ENCODE results near the gene ASAP2. TPM values are rescaled to one million over a fixed set of nuclear protein-coding genes. Genes with fewer than 3 reads are reported as not detected.

Gene ASAP2
- total RNA-seq, 2 donors from 2014 or later, result 63.8 to 71.0 TPM

- intact Hi-C loops (cut with DNase I, micrococcal nuclease), result no loop called here
- DNase-seq (no peak), ATAC-seq (no peak)
These were observed 120.4 kb downstream of the ASAP2 start for GRCh38 chr2:9326975-9327374.

- ATAC-seq (peak; percentile 25), DNase-seq (no peak)
- intact Hi-C loops (cut with DNase I, micrococcal nuclease), result no loop called here
These were observed 121.3 kb downstream of the ASAP2 start for GRCh38 chr2:9327873-9328352.

- DNase-seq, result no peak
- intact Hi-C loops (cut with DNase I, micrococcal nuclease), result no loop called here
- ATAC-seq, result no peak
These were observed 122.3 kb downstream of the ASAP2 start for GRCh38 chr2:9328931-9329330.

GRCh38 chr2:9329497-9329896 is 122.9 kb downstream of the ASAP2 start:
- ATAC-seq (peak; percentile 82), DNase-seq (peak; percentile 75 to 76)
- intact Hi-C loops (cut with DNase I, micrococcal nuclease), result no loop called here

GRCh38 chr2:9330612-9331270 is 124.1 kb downstream of the ASAP2 start:
- intact Hi-C loops (cut with DNase I, micrococcal nuclease), result no loop called here
- DNase-seq (no peak), ATAC-seq (no peak)

- ATAC-seq (no peak), DNase-seq (no peak)
- intact Hi-C loops (cut with DNase I, micrococcal nuclease), result loop anchor here in 1 of 2 donors (2.0 kb wide), 1 partner anchor 189 kb away; no protein-coding TSS in a partner anchor
These were observed 125.1 kb downstream of the ASAP2 start for GRCh38 chr2:9331704-9332103.

GRCh38 chr2:9332136-9332852 is 125.7 kb downstream of the ASAP2 start:
- intact Hi-C loops (cut with DNase I, micrococcal nuclease), result loop anchor here in 1 of 2 donors (2.0 kb wide), 1 partner anchor 189 kb away; no protein-coding TSS in a partner anchor
- DNase-seq (no peak), ATAC-seq (no peak)

- DNase-seq (peak in 1 of 2 donors; percentile 45), ATAC-seq (peak; percentile 14)
- intact Hi-C loops (cut with DNase I, micrococcal nuclease), result loop anchor here in 1 of 2 donors (2.0 kb wide), 1 partner anchor 190 kb away; no protein-coding TSS in a partner anchor
These were observed 126.2 kb downstream of the ASAP2 start for GRCh38 chr2:9332853-9333245.

- DNase-seq (peak; percentile 60 to 80), ATAC-seq (peak; percentile 50)
- intact Hi-C loops (cut with DNase I, micrococcal nuclease), result loop anchor here in 1 of 2 donors (2.0 kb wide), 1 partner anchor 191 kb away; no protein-coding TSS in a partner anchor
These were observed 127.1 kb downstream of the ASAP2 start for GRCh38 chr2:9333591-9334171.

- ATAC-seq (no peak), DNase-seq (no peak)
- intact Hi-C loops (cut with DNase I, micrococcal nuclease), result loop anchor here in 1 of 2 donors (5.0 kb wide), 1 partner anchor 127 kb away; the partner anchor contains the start of gene ASAP2
These were observed 128.1 kb downstream of the ASAP2 start for GRCh38 chr2:9334761-9335160.

GRCh38 chr2:9335322-9335832 is 128.8 kb downstream of the ASAP2 start:
- ATAC-seq (peak; percentile 86), DNase-seq (peak; percentile 89 to 93)
- intact Hi-C loops (cut with DNase I, micrococcal nuclease), result loop anchor here in 1 of 2 donors (5.0 kb wide), 1 partner anchor 128 kb away; the partner anchor contains the start of gene ASAP2

GRCh38 chr2:9336241-9336575 is 129.6 kb downstream of the ASAP2 start:
- DNase-seq (peak in 1 of 2 donors; percentile 42), ATAC-seq (peak; percentile 8)
- intact Hi-C loops (cut with DNase I, micrococcal nuclease), result loop anchor here in 1 of 2 donors (5.0 kb wide), 1 partner anchor 129 kb away; the partner anchor contains the start of gene ASAP2

GRCh38 chr2:9336576-9337314 is 130.1 kb downstream of the ASAP2 start:
- ATAC-seq, result peak; percentile 58
- intact Hi-C loops (cut with DNase I, micrococcal nuclease), result loop anchor here in 1 of 2 donors (5.0 kb wide), 1 partner anchor 129 kb away; the partner anchor contains the start of gene ASAP2
- peak; percentile 85 to 86 for DNase-seq

GRCh38 chr2:9337901-9338300 is 131.3 kb downstream of the ASAP2 start:
- intact Hi-C loops (cut with DNase I, micrococcal nuclease), result loop anchor here in 1 of 2 donors (5.0 kb wide), 1 partner anchor 131 kb away; the partner anchor contains the start of gene ASAP2
- ATAC-seq, result no peak
- no peak for DNase-seq

- no peak for DNase-seq
- intact Hi-C loops (cut with DNase I, micrococcal nuclease), result no loop called here
- ATAC-seq, result no peak
These were observed 134.8 kb downstream of the ASAP2 start for GRCh38 chr2:9341337-9341887.

GRCh38 chr2:9342659-9343058 is 136.0 kb downstream of the ASAP2 start:
- intact Hi-C loops (cut with DNase I, micrococcal nuclease), result no loop called here
- DNase-seq, result no peak
- no peak for ATAC-seq

- DNase-seq (no peak), ATAC-seq (no peak)
- intact Hi-C loops (cut with DNase I, micrococcal nuclease), result no loop called here
These were observed 136.9 kb downstream of the ASAP2 start for GRCh38 chr2:9343524-9343923.

- DNase-seq (no peak), ATAC-seq (no peak)
- intact Hi-C loops (cut with DNase I, micrococcal nuclease), result no loop called here
These were observed 137.8 kb downstream of the ASAP2 start for GRCh38 chr2:9344434-9344833.
